Adrenal gland (tissue), 12 donors: Measurements from ENCODE around the gene MLYCD. TPM values are rescaled to one million over a fixed set of nuclear protein-coding genes. Genes with fewer than 3 reads are reported as not detected.

ENCODE experiments used
- DNase-seq, 7 donors: peaks; one replicate each; pipeline ENCODE4 v3.0.0-alpha.2; 2019 to 2020
- H3K27ac ChIP-seq, 5 donors: fragments of 200-600 bp; sonication (generic) in 4 of 5; 1 replicate in 3 of 5; 2 replicates in 2 of 5; pipeline versions ENCODE4 v1.5.1 to v1.8.0; 2016 to 2020; ENCODE audit warnings: mild to moderate bottlenecking in 1 of 5
- H3K27me3 ChIP-seq: fragments of 200-600 bp; 2 replicates; pipeline ENCODE4 v1.8.0; 2021
- H3K36me3 ChIP-seq, 2 donors: fragments of 200-600 bp; replicated peaks in 1 of 2; 1 replicate in 1 of 2; 2 replicates in 1 of 2; pipeline versions ENCODE4 v1.5.1 to v1.8.0; 2018 to 2022
- H3K4me1 ChIP-seq, 2 donors: fragments of 200-600 bp; replicated peaks in 1 of 2; 1 replicate in 1 of 2; 2 replicates in 1 of 2; pipeline versions ENCODE4 v1.5.1 to v1.8.0; 2018 to 2021
- H3K4me3 ChIP-seq, 4 donors: fragments of 200-600 bp; sonication (generic) in 3 of 4; one replicate each; pipeline ENCODE4 v1.5.1; 2016 to 2018
- H3K9me3 ChIP-seq, 3 donors: fragments of 200-600 bp; sonication (generic) in 1 of 3; replicated peaks in 1 of 3; 1 replicate in 2 of 3; 2 replicates in 1 of 3; pipeline versions ENCODE4 v1.5.1 to v1.8.0; 2016 to 2021
- CTCF ChIP-seq, 6 experiments: fragments of 450-650 bp in 4 of 6; fragments of 200-600 bp in 2 of 6; sonication (generic) in 1 of 6; IDR thresholded peaks; 1 replicate in 5 of 6; 2 replicates in 1 of 6; pipeline versions ENCODE4 v1.5.1 to v1.8.0; 2016 to 2021; ENCODE audit warnings: antibody characterized with exemption in 6 of 6, mild to moderate bottlenecking in 2 of 6, moderate library complexity in 1 of 6
- POLR2A ChIP-seq, 2 donors: fragments of 450-650 bp; IDR thresholded peaks; one replicate each; pipeline ENCODE4 v1.6.1; 2017; ENCODE audit warnings: antibody characterized with exemption in 2 of 2, mild to moderate bottlenecking in 2 of 2, moderate library complexity in 1 of 2
- WGBS, 4 donors: extraction: QIAGEN DNeasy Blood & Tissue Kit in 2 of 4; methylation state at CpG; one replicate each; pipeline versions ENCODE4 v1.1.5 to v1.1.7; 2013 to 2017; 5-methylcytosine and 5-hydroxymethylcytosine counted together
- intact Hi-C, 2 donors: fragments of 100-400 bp; cut with DNase I; formaldehyde crosslinking; loops; one replicate each; pipeline versions ENCODE4 v1.14.1 to v1.15.0; 2022 to 2023
- polyA plus RNA-seq, 3 donors: library from polyadenylated mRNA; stranded (reverse); fragments of 200-250 nt in 2 of 3; fragments of 350-450 nt in 1 of 3; fragmentation: Illumina TruSeq in 1 of 3; extraction: RNeasy Lipid Tissue Mini Kit (QIAGEN cat#74804) in 1 of 3; gene quantifications; one replicate each; pipeline ENCODE4 v1.2.3, GENCODE V29; 2013 to 2014
- total RNA-seq, 9 donors: library from RNA; depleted of rRNA in 4 of 9; stranded (reverse); fragments of >200 nt in 4 of 9; fragments of 120-200 nt in 1 of 9; fragmentation: NEBNext Ultra II Directional in 1 of 9; extraction: Animal tissue kit (Norgen Biotek cat#: 25700) in 1 of 9; gene quantifications; one replicate each; pipeline versions ENCODE4 v1.1.0 to v1.2.4, GENCODE V29; 2013 to 2023
- donor health status: healthy with polysubstance abuse.
- donor health status: Bipolar disorder and iron deficiency.
- donor health status: DM: yes; HTN: yes; CAD: no.
- donor health status: DM: no; HTN: no; CAD: no.
- donor health status: DM: no; HTN: no; CAD: no.
- donor health status: DM: yes; HTN: yes; CAD: no.

The MLYCD gene
- total and polyA plus RNA-seq, 12 donors, result 3.9 to 16.6 (median 10.2) TPM

GRCh38 chr16:83907631-83908250 is 8.8 kb downstream of the MLYCD start:
- Histone ChIP-seq H3K36me3 (peaks cover 0 to 51% of the 10 kb centered on the region in 2 donors), H3K27me3 (no peaks in the 10 kb centered on the region), H3K4me3 (no peak overlapping the region), H3K9me3 (no peaks in the 10 kb centered on the region), H3K4me1 (peaks cover 0 to 18% of the 10 kb centered on the region in 2 donors), H3K27ac (no peak overlapping the region)
- DNase-seq, result no peak
- intact Hi-C loops, result no loop called here
- TF ChIP-seq POLR2A (IDR thresholded peaks at IDR 0.05), result no peak
- no peak for TF ChIP-seq CTCF (IDR thresholded peaks at IDR 0.05)
- 86 to 90% (median 88%) methylated on average over 15 of the region's 15 CpGs for WGBS, 4 donors

GRCh38 chr16:83908798-83909197 is 9.9 kb downstream of the MLYCD start:
- intact Hi-C loops, result no loop called here
- Histone ChIP-seq H3K36me3 (peaks cover 0 to 61% of the 10 kb centered on the region in 2 donors), H3K27ac (no peak overlapping the region)

GRCh38 chr16:83911290-83911689 is 12.4 kb downstream of the MLYCD start:
- TF ChIP-seq POLR2A (IDR thresholded peaks at IDR 0.05) (no peak), CTCF (IDR thresholded peaks at IDR 0.05) (no peak)
- Histone ChIP-seq H3K27me3 (no peaks in the 10 kb centered on the region), H3K9me3 (no peaks in the 10 kb centered on the region), H3K4me1 (no peaks in the 10 kb centered on the region), H3K27ac (no peak overlapping the region), H3K36me3 (peaks cover 0 to 86% of the 10 kb centered on the region in 2 donors), H3K4me3 (no peak overlapping the region)
- no peak for DNase-seq
- 90 to 97% (median 93%) methylated on average over 10 of the region's 10 CpGs for WGBS, 4 donors
- intact Hi-C loops, result no loop called here

More at GRCh38 chr16:83908798-83909197, 9.9 kb downstream of the MLYCD start:
- WGBS, 4 donors, result 80 to 100% (median 91%) methylated on average over 2 of the region's 2 CpGs
- no peaks in the 10 kb centered on the region for H3K27me3 ChIP-seq
- TF ChIP-seq POLR2A (IDR thresholded peaks at IDR 0.05) (no peak), CTCF (IDR thresholded peaks at IDR 0.05) (no peak)
- H3K4me3 ChIP-seq, result no peak overlapping the region
- peaks cover 0 to 9% of the 10 kb centered on the region in 2 donors for H3K4me1 ChIP-seq
- H3K9me3 ChIP-seq, result no peaks in the 10 kb centered on the region
- no peak for DNase-seq

- no peaks in the 10 kb centered on the region for H3K9me3 ChIP-seq
- WGBS, 4 donors, result 81 to 89% (median 87%) methylated on average over 8 to 12 of the region's 12 CpGs
- no peak overlapping the region for H3K4me3 ChIP-seq
- no peak overlapping the region for H3K27ac ChIP-seq
- intact Hi-C loops, result no loop called here
- no peak for DNase-seq
- TF ChIP-seq POLR2A (IDR thresholded peaks at IDR 0.05), result no peak
- no peak for TF ChIP-seq CTCF (IDR thresholded peaks at IDR 0.05)
- peaks cover 0 to 84% of the 10 kb centered on the region in 2 donors for H3K36me3 ChIP-seq
- H3K4me1 ChIP-seq, result no peaks in the 10 kb centered on the region
- no peaks in the 10 kb centered on the region for H3K27me3 ChIP-seq
Measured at GRCh38 chr16:83912519-83913244, 13.8 kb downstream of the MLYCD start.
